Stimulated activated CD4-positive, alpha-beta T cell treated with anti-CD3 and anti-CD28 coated beads, Interleukin-1b, Interleukin-23, amount 100 ng/mL, for 4 hours (primary cell): ENCODE data around the gene CASQ1.

ENCODE experiments used
- DNase-seq, 2 donors: peaks; one replicate each; pipeline ENCODE4 v3.0.0-alpha.2; 2020; ENCODE audit warnings: low read depth in 2 of 2

CASQ1 gene

GRCh38 chr1:160226623-160227022, 36.2 kb downstream of the CASQ1 start:
- DNase-seq: no peak

DNA sequence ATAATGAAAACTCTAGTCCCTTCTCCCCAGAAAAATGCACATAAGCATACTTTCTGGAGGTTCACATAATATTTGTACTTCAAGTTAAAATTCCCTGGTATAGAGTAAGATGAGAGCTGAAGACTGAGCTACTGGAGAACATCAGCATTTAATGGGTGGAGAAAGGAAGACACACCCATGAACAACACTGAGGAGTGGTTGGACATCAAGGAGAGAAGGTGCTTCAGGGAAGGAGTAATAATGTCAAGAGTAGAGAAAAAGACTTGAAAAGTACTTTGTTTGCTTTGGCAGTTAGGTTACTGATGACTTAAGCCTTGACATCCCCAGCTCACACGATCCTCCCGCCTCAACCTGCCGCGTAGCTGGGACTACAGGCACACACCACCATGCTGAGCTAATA, 36.7 kb downstream of the CASQ1 start:
- no peak for DNase-seq

- DNase-seq: no peak
Measured at GRCh38 chr1:160227561-160227960, 37.2 kb downstream of the CASQ1 start.

GRCh38 chr1:160228431-160228830, 38.1 kb downstream of the CASQ1 start:
- DNase-seq: no peak

- DNase-seq: no peak
Measured at GRCh38 chr1:160232911-160233310, 42.5 kb downstream of the CASQ1 start.

DNA sequence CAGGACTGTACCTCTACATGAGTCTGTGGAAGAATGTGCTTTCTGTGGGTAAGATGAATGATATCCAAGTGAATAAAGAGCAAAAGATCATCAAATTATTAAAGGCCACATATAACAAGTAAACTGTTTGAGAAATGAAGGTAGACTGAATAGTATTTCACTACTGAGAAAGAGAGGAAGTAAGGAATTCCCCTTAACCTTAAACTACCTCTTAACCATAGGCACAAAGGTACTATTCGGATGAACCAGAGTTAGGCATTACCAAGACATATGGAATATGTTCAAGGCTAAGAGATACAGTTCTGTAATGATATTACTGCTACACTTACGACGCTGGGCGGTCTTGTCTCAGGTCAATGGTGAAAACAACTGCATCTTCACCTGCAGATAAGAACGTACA, 46.4 kb downstream of the CASQ1 start:
- no peak for DNase-seq

- DNase-seq: no peak
Measured at GRCh38 chr1:160237558-160237957, 47.2 kb downstream of the CASQ1 start.

- DNase-seq: no peak
Measured at GRCh38 chr1:160238408-160238807, 48.0 kb downstream of the CASQ1 start.

- no peak for DNase-seq
Measured at GRCh38 chr1:160239582-160240299, 49.4 kb downstream of the CASQ1 start.

DNA sequence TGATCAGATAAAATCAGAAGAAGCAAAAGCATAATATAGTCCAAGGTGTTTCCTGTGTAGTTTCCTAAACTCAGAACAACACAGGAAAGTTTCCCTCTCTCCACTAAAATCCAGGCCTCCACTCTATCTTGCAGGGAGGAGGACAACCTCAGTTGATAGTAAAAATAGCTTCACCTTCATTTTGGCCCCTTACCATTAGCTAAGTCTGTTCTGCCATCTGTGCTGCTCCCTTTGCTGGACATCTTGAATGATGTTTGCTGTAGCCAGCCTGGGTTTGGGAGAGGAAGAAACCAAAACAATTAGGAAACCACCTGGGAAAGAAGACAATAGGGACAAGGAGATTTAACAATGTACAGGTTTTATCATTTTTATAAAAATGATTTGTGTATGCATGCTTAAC, 53.4 kb downstream of the CASQ1 start:
- DNase-seq: no peak

- DNase-seq: no peak
Measured at GRCh38 chr1:160244209-160244608, 53.8 kb downstream of the CASQ1 start.

DNA sequence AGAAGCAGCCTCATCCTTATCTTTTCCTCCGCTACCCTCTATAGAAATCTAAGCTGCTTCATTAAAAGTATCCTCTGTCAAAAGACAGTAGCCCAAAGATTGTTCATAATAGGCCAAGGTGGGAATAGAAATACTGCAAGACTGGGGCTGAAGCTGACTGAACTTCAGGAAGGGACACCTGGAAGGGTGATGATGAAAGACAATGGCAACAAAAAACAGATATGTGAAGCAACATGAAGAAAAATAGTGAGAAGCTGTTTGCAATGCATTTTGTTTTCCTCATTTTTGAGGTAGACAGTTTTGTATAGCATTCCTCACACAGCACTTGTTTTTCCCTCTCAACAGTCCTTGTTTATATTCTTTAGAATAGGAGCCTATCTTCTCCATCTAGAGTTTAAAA, 55.1 kb downstream of the CASQ1 start:
- no peak for DNase-seq

DNA sequence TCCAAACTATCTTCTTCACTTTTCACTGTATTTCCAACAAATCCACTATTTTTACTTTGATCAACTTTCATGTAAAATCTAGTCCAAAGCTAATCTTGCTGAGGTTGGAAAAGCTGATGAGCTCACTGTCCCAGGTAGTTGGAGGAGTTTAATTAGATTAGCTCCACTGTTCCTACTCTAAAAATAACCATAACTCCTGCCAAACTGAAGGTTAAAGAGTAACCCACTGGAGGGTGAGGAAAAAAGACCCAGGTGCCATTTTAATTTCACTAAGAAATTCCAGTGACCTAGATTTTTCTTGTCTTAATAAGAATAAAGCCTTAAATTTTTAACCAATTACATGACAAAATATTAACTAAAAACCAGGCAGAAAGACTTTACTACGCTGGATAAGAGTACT, 56.7 kb downstream of the CASQ1 start:
- DNase-seq: no peak

GRCh38 chr1:160251011-160251410, 60.6 kb downstream of the CASQ1 start:
- DNase-seq: no peak
